CD4-positive, alpha-beta T cell treated with Interleukin-4 for 4 hours (primary cell): ENCODE results near the gene KRT222.

Experiments
- DNase-seq: peaks from one replicate; pipeline ENCODE4 v3.0.0-alpha.2; 2020

KRT222 gene

GRCh38 chr17:40651939-40652338 is 13.0 kb downstream of the KRT222 start:
- no peak for DNase-seq

GRCh38 chr17:40648384-40648968 is 16.5 kb downstream of the KRT222 start:
- DNase-seq, result no peak

- peak; percentile 78 for DNase-seq
These were observed 17.2 kb downstream of the KRT222 start, which contains the start of gene SMARCE1 for GRCh38 chr17:40647624-40648383. Gene SMARCE1 (minus strand): TSS chr17:40647818. CDS start chr17:40645802, 2,016 bp downstream.

GRCh38 chr17:40646791-40647623 is 18.0 kb downstream of the KRT222 start:
- peak; percentile 39 for DNase-seq

DNA sequence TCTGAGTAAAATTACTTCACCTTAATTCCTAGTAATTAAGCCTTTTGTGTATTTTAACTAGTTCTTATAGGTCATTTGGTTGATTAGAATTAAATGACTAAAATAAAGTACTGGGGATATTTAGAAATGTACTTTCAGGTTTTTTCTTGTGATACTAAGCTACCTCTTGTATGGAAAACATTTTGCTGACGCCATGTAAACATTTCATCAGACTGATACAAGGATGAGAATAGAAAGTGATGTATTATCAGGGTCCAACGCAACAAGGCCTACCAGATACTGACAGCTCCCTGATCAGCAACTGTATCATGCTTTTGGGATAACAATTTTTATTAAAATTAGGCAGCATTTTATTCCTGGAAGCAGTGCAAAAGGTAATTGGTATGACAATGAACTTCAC is 19.0 kb downstream of the KRT222 start:
- no peak for DNase-seq

DNA sequence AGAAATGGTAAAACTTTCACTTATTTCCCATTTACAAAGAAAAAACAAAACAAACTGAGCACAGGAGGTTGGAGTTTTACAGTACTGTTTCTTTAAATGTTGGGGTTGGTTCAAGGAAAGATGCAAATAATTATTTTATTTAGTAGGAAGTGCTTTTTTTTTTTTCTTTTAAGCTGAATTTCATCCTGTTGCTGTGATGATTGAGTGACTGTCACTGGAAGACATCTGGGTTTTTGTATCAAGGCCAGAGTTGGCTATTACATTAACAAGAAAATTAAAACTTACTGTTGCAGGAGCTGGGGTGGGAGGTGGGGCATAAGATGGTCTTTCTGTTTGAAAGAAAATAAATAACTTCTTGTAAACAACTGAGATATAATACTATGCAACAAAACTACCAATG is 19.7 kb downstream of the KRT222 start:
- no peak for DNase-seq

- no peak for DNase-seq
These were observed 27.0 kb downstream of the KRT222 start for GRCh38 chr17:40637931-40638330.

DNA sequence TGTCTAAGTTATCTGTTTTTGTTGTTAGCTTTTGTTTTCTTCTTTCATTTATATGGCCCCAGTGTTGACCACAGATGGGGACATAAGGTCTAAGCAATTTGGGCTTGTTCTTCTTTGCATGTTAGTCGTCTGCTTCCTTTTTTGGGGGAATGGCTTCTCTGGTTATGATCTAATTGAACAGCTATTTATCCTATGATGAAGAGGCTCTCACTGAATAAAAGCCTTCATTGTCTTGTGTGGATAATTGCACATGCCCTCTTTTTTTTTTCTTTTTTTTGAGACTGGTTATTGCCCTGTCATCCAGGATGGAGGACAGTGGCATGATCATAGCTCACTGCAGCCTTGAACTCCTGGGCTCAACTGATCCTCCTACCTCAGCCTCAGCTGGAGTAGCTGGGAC is 31.1 kb downstream of the KRT222 start:
- DNase-seq, result no peak

DNA sequence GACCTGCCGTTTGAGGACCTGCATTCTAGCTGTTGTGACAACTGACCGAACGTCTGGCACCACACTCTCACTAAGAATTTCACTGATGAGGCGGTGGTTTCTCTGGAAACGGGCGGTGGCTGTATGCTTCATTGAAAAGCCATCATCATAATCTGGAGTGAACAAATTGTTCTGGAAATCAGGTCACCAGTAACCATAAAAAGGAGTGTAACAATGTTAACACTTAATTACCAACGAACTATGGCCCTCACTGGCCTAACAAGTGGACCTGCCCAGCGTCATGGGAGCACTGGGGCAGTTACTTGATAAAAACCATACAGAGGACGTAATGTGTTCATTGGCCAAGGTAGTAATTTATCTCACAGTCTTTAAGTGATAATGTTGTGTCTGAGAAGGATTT is 32.8 kb downstream of the KRT222 start:
- DNase-seq, result no peak

DNA sequence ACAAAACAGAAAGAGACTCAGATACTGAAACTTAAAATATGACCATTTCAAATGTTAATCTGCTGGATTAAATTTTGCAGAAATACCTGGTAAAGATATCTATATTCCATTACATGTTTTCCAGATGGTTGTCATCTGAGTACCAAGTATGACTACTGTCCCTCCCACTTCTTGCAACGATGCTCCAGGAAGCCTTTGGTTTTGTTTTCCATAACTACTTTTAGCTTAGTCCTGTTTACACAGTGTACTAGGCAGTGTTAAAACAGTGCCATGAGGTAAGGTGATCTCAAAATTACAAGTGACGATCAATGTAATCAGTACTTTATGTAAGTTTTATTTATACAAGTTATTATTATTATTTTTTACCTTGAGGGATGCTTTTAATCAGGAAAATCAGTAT is 35.1 kb downstream of the KRT222 start:
- no peak for DNase-seq

DNA sequence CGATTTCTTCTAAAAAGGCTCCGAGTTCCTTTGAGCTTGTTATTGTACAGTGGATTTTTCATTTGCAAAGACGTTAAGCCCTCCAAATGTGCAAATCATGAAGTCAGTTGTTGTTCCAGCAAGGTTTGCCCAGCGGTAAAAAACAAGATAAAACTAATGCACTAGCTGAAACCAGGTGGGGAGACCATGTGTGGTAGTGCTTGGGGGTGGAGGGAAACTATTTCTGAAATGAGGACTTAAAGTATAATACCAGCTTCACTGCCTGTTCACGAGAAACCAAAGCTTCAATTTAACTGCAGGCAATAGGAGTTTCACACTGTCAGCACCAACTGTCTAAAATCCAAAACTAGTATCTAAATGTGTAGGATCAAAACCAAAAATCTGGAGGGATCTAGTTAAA is 39.7 kb downstream of the KRT222 start:
- DNase-seq, result no peak

DNA sequence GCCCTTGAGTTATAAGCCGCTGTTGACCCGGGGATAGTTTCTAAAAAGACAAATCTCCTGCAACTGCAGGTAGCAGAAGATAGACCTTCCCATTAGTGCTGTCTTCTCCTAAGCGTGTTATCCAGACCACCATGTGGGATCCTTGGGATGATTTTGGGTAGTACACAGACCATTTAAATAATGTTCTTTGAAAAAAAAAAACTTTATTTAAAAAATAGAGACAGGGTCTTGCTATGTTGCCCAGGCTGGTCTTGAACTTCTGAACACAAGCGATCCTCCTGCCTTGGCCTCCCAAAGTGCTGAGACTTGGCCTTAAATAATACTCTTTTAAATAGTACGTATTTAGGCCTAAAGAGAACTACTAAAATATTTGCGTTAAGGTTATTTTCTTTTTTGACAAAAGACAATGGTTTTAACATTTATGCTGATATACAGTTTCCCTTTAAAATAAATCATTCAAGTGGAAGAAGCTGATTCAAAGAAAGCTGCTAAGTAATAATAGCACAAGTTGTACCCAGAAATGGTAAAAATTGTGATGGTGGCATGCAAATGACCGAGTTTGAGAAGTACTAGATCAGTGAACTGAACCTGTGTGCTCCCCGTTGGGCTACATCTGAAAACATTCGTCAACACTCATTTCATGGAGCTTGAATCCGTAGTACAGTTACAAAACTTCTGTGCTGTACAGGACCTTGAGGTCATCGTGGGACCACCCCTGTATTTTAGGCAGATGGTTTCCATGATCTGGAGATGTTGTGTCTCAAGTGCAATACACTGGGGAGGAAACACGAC is 41.4 kb downstream of the KRT222 start:
- no peak for DNase-seq

DNA sequence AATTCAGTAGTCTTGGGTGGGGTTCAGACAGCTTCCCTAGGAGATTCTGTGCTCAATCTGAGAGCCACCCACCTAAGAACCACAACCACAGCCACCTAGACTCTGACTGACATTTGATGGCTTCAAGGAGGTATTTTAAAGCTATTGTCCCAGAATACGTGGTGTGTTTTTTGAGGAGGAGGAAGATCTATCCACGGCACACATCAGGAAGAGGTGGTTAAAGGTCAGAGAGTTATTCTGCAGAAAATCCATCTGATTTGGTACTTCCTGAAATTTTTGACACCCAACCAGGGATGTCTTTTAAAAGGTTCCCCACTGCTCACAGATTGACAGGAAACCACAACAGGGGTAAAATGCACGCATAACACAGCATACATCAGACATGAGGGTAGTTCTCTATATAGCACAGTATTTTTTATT is 42.5 kb downstream of the KRT222 start:
- DNase-seq, result peak; percentile 47

DNA sequence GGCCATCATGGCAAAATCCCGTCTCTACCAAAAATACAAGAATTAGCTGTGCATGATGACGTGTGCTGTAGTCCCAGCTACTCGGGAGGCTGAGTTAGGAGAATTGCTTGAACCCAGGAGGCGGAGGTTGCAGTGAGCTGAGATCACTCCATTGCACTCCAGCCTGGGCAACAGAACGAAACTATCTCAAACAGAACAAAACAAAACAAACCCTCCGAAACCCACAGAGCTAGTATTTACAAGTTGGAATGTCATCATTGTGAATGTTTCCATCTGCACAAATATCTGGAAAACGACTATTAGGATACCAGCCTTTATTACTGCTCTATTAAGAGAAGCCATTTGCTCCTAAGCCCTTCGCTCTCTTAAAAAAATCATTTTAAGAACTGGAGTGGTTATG is 43.4 kb downstream of the KRT222 start:
- no peak for DNase-seq

DNA sequence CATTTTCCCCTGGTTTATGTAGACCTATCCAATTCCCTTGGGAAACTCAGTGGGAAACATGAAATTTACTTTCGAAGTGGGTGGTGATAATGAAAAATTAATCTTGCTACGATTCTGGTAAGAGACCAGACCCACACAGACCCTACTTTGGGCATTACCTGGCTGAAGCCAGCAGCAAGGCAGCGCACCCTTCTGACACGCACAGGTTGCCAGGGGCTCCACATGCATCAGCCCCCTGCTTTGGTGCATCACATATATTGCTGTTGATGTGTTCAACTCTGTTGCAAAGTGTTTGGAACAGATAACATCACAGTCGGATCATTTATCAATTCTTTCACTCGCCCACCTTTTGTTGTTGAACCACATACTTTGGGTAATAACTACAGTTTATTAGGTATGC is 44.0 kb downstream of the KRT222 start:
- DNase-seq, result no peak

DNA sequence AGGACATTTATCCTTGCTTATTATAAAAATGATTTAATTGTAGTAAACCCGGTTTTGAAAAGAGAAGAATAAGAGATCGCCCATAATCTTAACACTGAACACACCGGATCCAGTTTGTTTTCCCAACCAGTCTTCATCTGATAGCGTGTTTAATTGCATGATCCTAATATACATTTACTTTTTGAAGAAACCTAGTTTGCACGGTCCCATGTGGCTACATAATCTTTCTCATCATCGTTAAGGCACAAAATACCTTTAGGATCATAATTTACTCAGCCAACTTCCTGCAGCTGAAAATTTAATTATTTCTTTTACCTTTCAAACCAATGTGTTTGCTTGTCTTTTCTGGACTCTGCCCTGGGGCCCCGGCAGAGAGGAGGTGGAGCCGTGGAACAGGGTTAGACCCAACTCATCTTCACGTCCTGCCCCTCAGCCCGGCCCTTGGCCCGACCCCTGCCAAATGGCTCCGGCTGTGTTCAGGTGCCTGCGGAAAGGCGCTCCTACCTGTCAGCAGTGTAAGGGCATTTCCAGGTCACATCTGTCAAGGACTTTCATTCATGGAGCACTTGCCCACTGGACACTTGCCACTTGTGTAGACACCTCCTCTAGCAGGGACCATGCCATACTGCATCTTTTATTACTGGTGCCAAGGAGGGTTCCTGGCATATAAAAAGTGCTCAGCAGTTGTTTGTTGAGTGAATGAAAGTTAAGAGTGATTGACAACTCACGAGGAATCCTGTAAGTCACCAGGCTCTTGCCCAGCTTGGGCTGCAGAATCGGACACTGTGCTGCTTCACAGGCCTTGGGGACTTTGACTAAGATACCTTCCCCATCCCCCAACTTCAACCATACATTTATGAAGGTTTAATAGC is 46.0 kb downstream of the KRT222 start:
- no peak for DNase-seq

- DNase-seq, result no peak
These were observed 47.2 kb downstream of the KRT222 start for GRCh38 chr17:40617678-40618240.

DNA sequence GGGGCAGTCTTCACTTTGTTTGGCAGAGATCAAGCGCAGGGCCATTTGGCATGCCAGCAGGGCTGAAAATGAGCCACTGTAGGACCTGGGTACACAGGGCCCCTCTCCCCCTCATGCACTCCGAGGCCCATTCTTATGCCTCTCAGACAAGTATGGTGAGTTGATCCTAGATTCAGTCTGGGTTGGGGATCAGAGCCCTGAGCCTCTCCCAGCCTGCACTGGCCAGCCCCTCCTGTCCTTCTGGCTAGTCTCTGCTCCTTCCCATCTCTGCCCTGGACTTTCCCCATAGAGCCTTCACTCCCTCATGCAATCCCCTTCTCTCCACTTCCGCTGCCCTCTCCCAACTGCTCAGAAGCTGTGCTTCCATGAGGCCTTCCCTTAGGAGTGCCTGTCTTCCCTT is 48.4 kb downstream of the KRT222 start:
- DNase-seq, result no peak

DNA sequence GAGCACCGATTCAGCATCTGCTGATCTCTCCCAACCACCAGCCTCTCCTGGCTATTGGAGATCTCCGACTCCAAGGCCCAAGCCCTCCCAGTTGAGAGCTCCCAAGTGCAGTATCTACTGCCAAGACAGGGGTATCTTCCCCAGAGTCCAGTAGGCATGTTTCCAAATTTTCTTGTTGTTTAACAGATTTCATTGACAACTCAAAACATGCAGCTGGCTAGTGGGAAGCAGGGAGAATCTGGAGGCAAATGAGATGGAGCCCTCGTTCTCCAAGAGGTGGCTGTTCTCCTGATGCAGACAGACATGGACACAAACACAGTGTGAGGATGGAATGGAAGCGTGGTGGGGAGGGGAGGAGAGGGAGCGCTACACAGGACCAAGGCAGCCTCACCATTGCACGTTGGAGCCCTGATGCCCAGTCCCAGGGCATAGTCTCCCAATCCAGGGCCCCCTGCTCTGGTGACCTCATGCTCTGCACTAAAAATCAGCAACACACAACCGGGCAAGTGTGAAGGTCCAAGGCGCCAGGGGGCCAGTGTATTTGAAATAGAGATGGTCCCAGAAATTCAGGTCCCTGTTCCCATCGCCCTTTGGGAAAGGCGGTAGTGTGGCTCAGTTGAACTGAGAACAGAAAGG is 49.0 kb downstream of the KRT222 start:
- no peak for DNase-seq

DNA sequence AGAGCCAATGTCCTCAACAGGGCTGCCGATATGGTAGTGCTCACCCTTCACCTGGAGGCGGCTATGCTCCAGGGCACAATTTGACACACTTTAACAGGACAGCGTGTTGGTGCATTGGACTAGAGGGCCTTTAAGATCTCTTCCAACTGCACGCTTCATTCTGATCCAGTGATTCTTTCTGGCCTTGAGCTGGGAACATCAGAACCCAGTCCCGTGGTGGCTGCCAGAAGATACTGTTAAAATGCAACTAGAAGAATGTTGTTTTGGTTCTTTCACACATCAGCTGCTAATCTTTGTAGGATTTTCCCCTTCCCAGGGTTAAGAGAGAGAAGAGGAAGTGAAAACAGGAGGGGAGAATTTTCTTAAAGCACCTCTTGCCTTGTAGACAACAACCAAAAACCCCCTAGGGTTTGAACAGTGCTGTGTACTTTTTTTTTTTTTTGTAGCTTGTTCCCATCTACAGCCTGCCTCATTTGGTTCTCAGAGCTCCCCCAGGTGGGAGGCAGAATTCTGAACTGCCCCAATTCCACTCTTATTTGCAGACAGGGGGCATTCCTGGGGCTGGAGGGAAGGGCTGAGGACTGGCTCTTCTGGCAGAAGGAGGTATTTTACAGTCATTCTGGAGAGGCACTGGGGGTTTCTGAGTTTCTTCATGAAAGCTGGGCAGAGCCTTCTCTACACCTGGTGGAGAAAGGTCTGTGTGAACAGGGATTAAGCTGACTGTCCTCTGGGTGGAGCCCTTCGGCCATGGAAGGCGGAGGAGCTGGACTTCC is 49.7 kb downstream of the KRT222 start:
- peak; percentile 65 for DNase-seq
